ENCODE measurements around the gene DAGLA. TPM values are rescaled to one million over a fixed set of nuclear protein-coding genes. Genes with fewer than 3 reads are reported as not detected.

The DAGLA gene
- total RNA-seq, 1 experiment from 2014 or later = 3.1 TPM

GRCh38 chr11:61771985-61772455 is 91.8 kb downstream of the DAGLA start:
- peak; percentile 51 for DNase-seq (ENCODE audit: low spot score)
- H3K27ac Mint-ChIP-seq = no peak overlapping the region
- peak; percentile 46 for ATAC-seq

GRCh38 chr11:61773356-61773755 is 93.2 kb downstream of the DAGLA start:
- POLR2A ChIA-PET = no interaction called here
- no peak overlapping the region for H3K27ac Mint-ChIP-seq
- peaks cover 18% of the 10 kb centered on the region for H3K4me1 Mint-ChIP-seq
- H3K27me3 Mint-ChIP-seq (ENCODE audit: low read depth) = peaks cover 7% of the 10 kb centered on the region; the same call in 1 of the 2 replicates
- H3K9me3 Mint-ChIP-seq = no peaks in the 10 kb centered on the region
- DNase-seq (ENCODE audit: low spot score) = no peak
- no peak for TF ChIP-seq CTCF (IDR thresholded peaks at IDR 0.05)
- TF ChIP-seq ZNF671 (CRISPR knock-in tag; IDR thresholded peaks at IDR 0.05) = no peak
- TF ChIP-seq AR (CRISPR knock-in tag; IDR thresholded peaks at IDR 0.05) = no peak
- TF ChIP-seq ZNF219 (CRISPR knock-in tag; IDR thresholded peaks at IDR 0.05; ENCODE audit: borderline replicate concordance) = no peak
- ATAC-seq = no peak
- CTCF ChIA-PET = interaction anchor here (0.6 to 10.0 kb wide), 2 partner anchors 24 to 44 kb away, joined by 3 to 106 read pairs; no protein-coding TSS in a partner anchor
- no peak overlapping the region for H3K4me3 Mint-ChIP-seq
- H3K36me3 Mint-ChIP-seq = no peaks in the 10 kb centered on the region

More at GRCh38 chr11:61771985-61772455, 91.8 kb downstream of the DAGLA start:
- TF ChIP-seq ZNF263 (CRISPR knock-in tag; IDR thresholded peaks at IDR 0.05; ENCODE audit: low read depth) = peak; percentile 68
- TF ChIP-seq RELA (CRISPR knock-in tag; IDR thresholded peaks at IDR 0.05; ENCODE audit: borderline replicate concordance) = no peak
- TF ChIP-seq OVOL2 (CRISPR knock-in tag; IDR thresholded peaks at IDR 0.05; ENCODE audit: borderline replicate concordance) = no peak
- TF ChIP-seq HMGA2 (CRISPR knock-in tag; IDR thresholded peaks at IDR 0.05) = no peak
- no peak for TF ChIP-seq E2F1 (CRISPR knock-in tag; IDR thresholded peaks at IDR 0.05)
- no peaks in the 10 kb centered on the region for H3K36me3 Mint-ChIP-seq
- no peaks in the 10 kb centered on the region for H3K9me3 Mint-ChIP-seq
- CTCF ChIA-PET = interaction anchor here (1.1 to 10.0 kb wide), 4 partner anchors 16 to 38 kb away, joined by 3 to 106 read pairs (median 6); no protein-coding TSS in a partner anchor
- peaks cover 17% of the 10 kb centered on the region for H3K4me1 Mint-ChIP-seq
- peaks cover 2% of the 10 kb centered on the region; the same call in 1 of the 2 replicates for H3K27me3 Mint-ChIP-seq (ENCODE audit: low read depth)
- POLR2A ChIA-PET = no interaction called here
- H3K4me3 Mint-ChIP-seq = no peak overlapping the region

GRCh38 chr11:61773809-61774208 is 93.6 kb downstream of the DAGLA start:
- POLR2A ChIA-PET = no interaction called here
- ATAC-seq = no peak
- H3K27ac Mint-ChIP-seq = no peak overlapping the region
- DNase-seq (ENCODE audit: low spot score) = no peak
- H3K9me3 Mint-ChIP-seq = no peaks in the 10 kb centered on the region
- CTCF ChIA-PET = interaction anchor here (2.5 to 10.0 kb wide), 3 partner anchors 8 to 25 kb away, joined by 11 to 106 read pairs (median 46); no protein-coding TSS in a partner anchor
- H3K4me1 Mint-ChIP-seq = peaks cover 18% of the 10 kb centered on the region
- peaks cover 7% of the 10 kb centered on the region; the same call in 1 of the 2 replicates for H3K27me3 Mint-ChIP-seq (ENCODE audit: low read depth)
- H3K36me3 Mint-ChIP-seq = no peaks in the 10 kb centered on the region
- no peak overlapping the region for H3K4me3 Mint-ChIP-seq
- TF ChIP-seq GABPB1 (CRISPR knock-in tag; IDR thresholded peaks at IDR 0.05) (no peak), CTCF (IDR thresholded peaks at IDR 0.05) (no peak), HMGXB4 (CRISPR knock-in tag; IDR thresholded peaks at IDR 0.05) (no peak), ERG (CRISPR knock-in tag; IDR thresholded peaks at IDR 0.05) (no peak), TP53 (CRISPR knock-in tag; IDR thresholded peaks at IDR 0.05) (no peak), MYBL2 (CRISPR knock-in tag; IDR thresholded peaks at IDR 0.05) (no peak), SMAD4 (CRISPR knock-in tag; IDR thresholded peaks at IDR 0.05) (no peak), ATF6 (CRISPR knock-in tag; IDR thresholded peaks at IDR 0.05) (no peak), OVOL2 (CRISPR knock-in tag; IDR thresholded peaks at IDR 0.05; ENCODE audit: borderline replicate concordance) (no peak), TCF7 (CRISPR knock-in tag; IDR thresholded peaks at IDR 0.05; ENCODE audit: low read depth) (no peak), EMX1 (CRISPR knock-in tag; IDR thresholded peaks at IDR 0.05) (no peak)

Data from WTC11 (cell line).